ENCODE measurements around the gene SPDYE3. TPM values are rescaled to one million over a fixed set of nuclear protein-coding genes. Genes with fewer than 3 reads are reported as not detected.
"Not testable (repeated sequence)": the region's sequence is repeated elsewhere in the genome, so short reads cannot be mapped to it uniquely, and the experiment has no call there.

Gene SPDYE3
- total and polyA plus RNA-seq, 2 of the 13 experiments (the other 11 are each of a cell fraction or from before 2014, with no cell fraction given): not detected

- TF ChIP-seq JUND (CRISPR knock-in tag; IDR thresholded peaks at IDR 0.05) (peak; percentile 84), LCORL (CRISPR knock-in tag; IDR thresholded peaks at IDR 0.05) (peak; percentile 63), EP300 (CRISPR knock-in tag; IDR thresholded peaks at IDR 0.05; ENCODE audit: borderline replicate concordance) (0 out of 2 replicates have a peak, but pooled peaks have one; percentile 18), MEIS2 (CRISPR knock-in tag; IDR thresholded peaks at IDR 0.05) (peak; percentile 37; the same call in 1 of the 2 replicates), POLR2A (IDR thresholded peaks at IDR 0.05; ENCODE audit: insufficient read depth in 1 of 2, low read depth in 2 of 2, low read length in 2 of 2) (peak in 1 of 2 experiments; percentile 42; a peak in 1 of 4 replicates), JUN (CRISPR knock-in tag; IDR thresholded peaks at IDR 0.05) (0 out of 2 replicates have a peak, but pooled peaks have one; percentile 32), SMC3 (IDR thresholded peaks at IDR 0.05; ENCODE audit: low read length) (0 out of 2 replicates have a peak, but pooled peaks have one; percentile 6), PAXIP1 (CRISPR knock-in tag; conservative IDR thresholded peaks at IDR 0.05) (peak; percentile 32; the same call in 1 of the 2 replicates), ZNF331 (CRISPR knock-in tag; IDR thresholded peaks at IDR 0.05) (peak; percentile 23; the same call in 1 of the 2 replicates), ZNF121 (CRISPR knock-in tag; IDR thresholded peaks at IDR 0.05) (peak; percentile 83), ZNF292 (CRISPR knock-in tag; IDR thresholded peaks at IDR 0.05; ENCODE audit: borderline replicate concordance, low read depth) (0 out of 2 replicates have a peak, but pooled peaks have one; percentile 17), RFXAP (CRISPR knock-in tag; IDR thresholded peaks at IDR 0.05; ENCODE audit: borderline replicate concordance) (0 out of 2 replicates have a peak, but pooled peaks have one; percentile 44), ZFY (CRISPR knock-in tag; IDR thresholded peaks at IDR 0.05) (peak; percentile 32; the same call in 1 of the 2 replicates), YEATS2 (CRISPR knock-in tag; IDR thresholded peaks at IDR 0.05; ENCODE audit: borderline replicate concordance) (0 out of 2 replicates have a peak, but pooled peaks have one; percentile 11), ZNF605 (CRISPR knock-in tag; IDR thresholded peaks at IDR 0.05) (peak; percentile 82), MAX (IDR thresholded peaks at IDR 0.05) (0 out of 2 replicates have a peak, but pooled peaks have one; percentile 33), FOSL1 (CRISPR knock-in tag; IDR thresholded peaks at IDR 0.05; ENCODE audit: borderline replicate concordance) (peak; percentile 87), ZSCAN21 (CRISPR knock-in tag; IDR thresholded peaks at IDR 0.05; ENCODE audit: borderline replicate concordance) (0 out of 2 replicates have a peak, but pooled peaks have one; percentile 22), HIVEP1 (CRISPR knock-in tag; IDR thresholded peaks at IDR 0.05) (peak; percentile 47; the same call in 1 of the 2 replicates), ZFX (CRISPR knock-in tag; IDR thresholded peaks at IDR 0.05; ENCODE audit: low read depth) (0 out of 2 replicates have a peak, but pooled peaks have one; percentile 6), ZBED4 (CRISPR knock-in tag; IDR thresholded peaks at IDR 0.05; ENCODE audit: borderline replicate concordance) (peak; percentile 40; the same call in 1 of the 2 replicates)
- not testable (repeated sequence) for TF ChIP-seq LCORL (IDR thresholded peaks at IDR 0.05); EP300 (IDR thresholded peaks at IDR 0.05; ENCODE audit: low read depth in 2 of 2, low read length in 2 of 2)
Observed at GRCh38 chr7:100269306-100270045, 38.0 kb upstream of the SPDYE3 start (continued).

All from HepG2 (cell line).